Loucy (cell line): ENCODE data around the gene THSD1.

Experiments used
- EZH2phosphoT487 ChIP-seq: fragments of 200-600 bp; IDR thresholded peaks from 2 replicates; pipeline ENCODE4 v1.6.1; 2018; ENCODE audit warnings: antibody characterized with exemption, mild to moderate bottlenecking, moderate library complexity, borderline replicate concordance
- TF ChIP-seq, protein P1 (sequence below): fragments of 200-600 bp; sonication (generic); conservative IDR thresholded peaks from 2 replicates; pipeline ENCODE4 v1.5.1; 2014; ENCODE audit warnings: mild to moderate bottlenecking, antibody characterized with exemption, low read length

- TF ChIP-seq, protein P1, sequence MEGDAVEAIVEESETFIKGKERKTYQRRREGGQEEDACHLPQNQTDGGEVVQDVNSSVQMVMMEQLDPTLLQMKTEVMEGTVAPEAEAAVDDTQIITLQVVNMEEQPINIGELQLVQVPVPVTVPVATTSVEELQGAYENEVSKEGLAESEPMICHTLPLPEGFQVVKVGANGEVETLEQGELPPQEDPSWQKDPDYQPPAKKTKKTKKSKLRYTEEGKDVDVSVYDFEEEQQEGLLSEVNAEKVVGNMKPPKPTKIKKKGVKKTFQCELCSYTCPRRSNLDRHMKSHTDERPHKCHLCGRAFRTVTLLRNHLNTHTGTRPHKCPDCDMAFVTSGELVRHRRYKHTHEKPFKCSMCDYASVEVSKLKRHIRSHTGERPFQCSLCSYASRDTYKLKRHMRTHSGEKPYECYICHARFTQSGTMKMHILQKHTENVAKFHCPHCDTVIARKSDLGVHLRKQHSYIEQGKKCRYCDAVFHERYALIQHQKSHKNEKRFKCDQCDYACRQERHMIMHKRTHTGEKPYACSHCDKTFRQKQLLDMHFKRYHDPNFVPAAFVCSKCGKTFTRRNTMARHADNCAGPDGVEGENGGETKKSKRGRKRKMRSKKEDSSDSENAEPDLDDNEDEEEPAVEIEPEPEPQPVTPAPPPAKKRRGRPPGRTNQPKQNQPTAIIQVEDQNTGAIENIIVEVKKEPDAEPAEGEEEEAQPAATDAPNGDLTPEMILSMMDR: no peak
- TF ChIP-seq EZH2phosphoT487: no peak
Observed at GRCh38 chr13:52446265-52446664, 40.3 kb upstream of the THSD1 start.
